ENCODE data around the gene ZCCHC4. TPM values are rescaled to one million over a fixed set of nuclear protein-coding genes. Genes with fewer than 3 reads are reported as not detected.

The ZCCHC4 gene
- total and polyA plus RNA-seq, 3 donors from 2014 or later, result 10.3 to 27.5 (median 27.3) TPM

- 73 to 81% methylated on average over 3 of the region's 3 CpGs for WGBS, 2 donors
- Histone ChIP-seq H3K27ac (no peak overlapping the region), H3K9me3 (no peaks in the 10 kb centered on the region), H3K4me3 (no peak overlapping the region), H3K27me3 (no peaks in the 10 kb centered on the region), H3K36me3 (ENCODE audit: low read depth, missing control alignments) (no peaks in the 10 kb centered on the region), H3K4me1 (no peaks in the 10 kb centered on the region)
- no peak for DNase-seq
- TF ChIP-seq POLR2A (IDR thresholded peaks at IDR 0.05) (no peak), CTCF (IDR thresholded peaks at IDR 0.05) (no peak)
- intact Hi-C loops (cut with DNase I; ENCODE audit: low total_unique reads), result no loop called here
Measured at GRCh38 chr4:25284466-25284865, 28.1 kb upstream of the ZCCHC4 start.

DNA sequence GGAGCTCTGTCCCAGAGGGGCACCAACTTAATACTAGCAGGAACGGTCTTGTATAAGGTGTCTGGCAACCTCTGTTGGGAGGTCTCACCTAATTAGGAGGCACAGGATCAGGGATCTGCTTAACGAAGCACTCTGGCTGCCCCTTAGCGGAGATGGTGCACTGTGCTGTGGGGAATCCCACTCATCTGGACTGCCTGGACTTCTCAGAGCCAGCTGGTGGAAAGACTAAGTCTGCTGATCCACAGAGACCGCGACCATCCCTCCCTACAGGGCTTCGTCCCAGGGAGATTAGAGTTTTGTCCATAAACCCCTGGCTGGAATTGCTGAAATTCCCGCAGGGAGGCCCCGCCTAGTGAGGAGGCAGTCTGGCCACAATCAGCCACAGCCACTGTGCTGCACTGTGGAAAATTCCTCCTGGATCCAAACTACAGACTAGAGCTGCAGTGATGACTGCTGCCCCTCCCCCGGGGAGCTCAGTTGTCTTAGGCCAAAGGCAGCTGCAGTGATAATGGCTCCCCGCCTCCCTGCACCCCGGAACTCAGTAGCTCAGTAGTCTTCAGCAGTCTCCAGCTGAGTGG, 22.0 kb upstream of the ZCCHC4 start:
- Histone ChIP-seq H3K4me1 (no peaks in the 10 kb centered on the region), H3K27me3 (no peaks in the 10 kb centered on the region), H3K9me3 (no peaks in the 10 kb centered on the region), H3K27ac (no peak overlapping the region), H3K36me3 (ENCODE audit: low read depth, missing control alignments) (no peaks in the 10 kb centered on the region), H3K4me3 (no peak overlapping the region)
- intact Hi-C loops (cut with DNase I; ENCODE audit: low total_unique reads), result no loop called here
- 49 to 58% methylated on average over 5 to 11 of the region's 11 CpGs for WGBS, 2 donors
- TF ChIP-seq CTCF (IDR thresholded peaks at IDR 0.05) (no peak), POLR2A (IDR thresholded peaks at IDR 0.05) (no peak)
- DNase-seq, result no peak

DNA sequence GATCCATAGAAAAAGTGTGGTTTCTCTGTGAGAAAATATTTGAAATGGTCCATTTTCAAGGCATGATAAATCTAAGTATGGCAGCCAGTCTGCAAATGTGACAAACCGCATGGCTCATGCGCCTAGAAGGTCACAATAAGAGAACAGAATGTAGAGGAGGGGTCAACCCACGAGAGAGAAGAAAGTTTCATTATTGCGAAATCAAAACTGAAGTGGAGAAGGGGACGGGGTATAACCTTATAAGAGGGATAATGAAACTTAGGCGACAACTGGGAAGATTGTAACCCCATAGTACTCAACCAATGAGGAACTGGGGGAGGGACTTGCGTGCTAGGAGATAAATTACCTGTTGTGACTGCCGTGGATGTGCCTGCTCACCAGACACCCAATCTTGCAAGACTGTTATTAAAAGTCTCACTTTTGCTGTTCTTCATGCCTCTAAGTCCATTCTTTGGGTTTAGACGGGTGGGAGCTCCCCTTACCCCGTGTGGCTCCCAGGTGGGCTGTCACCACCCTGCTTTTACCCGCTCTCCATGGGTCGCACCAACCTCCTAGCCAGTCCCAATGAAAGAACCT, 21.3 kb upstream of the ZCCHC4 start:
- Histone ChIP-seq H3K9me3 (no peaks in the 10 kb centered on the region), H3K36me3 (ENCODE audit: low read depth, missing control alignments) (no peaks in the 10 kb centered on the region), H3K27me3 (no peaks in the 10 kb centered on the region), H3K27ac (no peak overlapping the region), H3K4me3 (no peak overlapping the region), H3K4me1 (no peaks in the 10 kb centered on the region)
- TF ChIP-seq POLR2A (IDR thresholded peaks at IDR 0.05) (no peak), CTCF (IDR thresholded peaks at IDR 0.05) (no peak)
- WGBS, 2 donors, result 54 to 77% methylated on average over 12 of the region's 12 CpGs
- DNase-seq, result no peak
- intact Hi-C loops (cut with DNase I; ENCODE audit: low total_unique reads), result no loop called here

DNA sequence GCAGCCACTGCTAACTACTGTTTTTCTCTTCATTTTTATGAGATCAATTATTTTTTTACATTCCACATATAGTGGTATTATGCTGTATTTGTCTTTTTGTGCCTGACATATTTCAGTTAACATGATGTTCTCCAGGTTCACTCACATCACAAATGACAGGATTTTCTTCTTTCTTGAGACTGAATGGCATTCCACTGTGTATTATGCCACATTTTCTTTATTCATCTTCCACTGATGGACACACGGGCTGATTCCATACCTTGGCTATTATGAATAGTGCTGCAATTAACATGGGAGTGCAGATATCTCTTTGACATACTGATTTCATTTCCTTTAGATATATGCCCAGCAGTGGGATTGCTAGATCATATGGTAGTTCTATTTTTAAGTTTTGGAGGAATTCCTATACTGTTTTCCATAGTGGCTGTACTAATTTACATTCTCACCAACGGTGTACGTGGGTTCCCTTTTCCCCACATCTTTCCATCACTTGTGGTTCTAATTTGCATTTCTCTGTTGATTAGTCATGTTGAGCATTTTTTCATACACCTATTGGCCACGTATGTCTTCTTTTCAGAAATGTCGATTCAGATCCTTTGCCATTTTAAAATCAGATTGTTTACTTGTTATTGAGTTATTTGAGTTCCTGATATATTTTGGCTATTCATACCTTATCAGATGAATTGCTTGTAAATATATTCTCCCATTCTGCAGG, 14.9 kb upstream of the ZCCHC4 start:
- Histone ChIP-seq H3K27me3 (no peaks in the 10 kb centered on the region), H3K36me3 (ENCODE audit: low read depth, missing control alignments) (no peaks in the 10 kb centered on the region), H3K9me3 (no peaks in the 10 kb centered on the region), H3K4me3 (no peak overlapping the region), H3K4me1 (no peaks in the 10 kb centered on the region), H3K27ac (no peak overlapping the region)
- DNase-seq, result no peak
- intact Hi-C loops (cut with DNase I; ENCODE audit: low total_unique reads), result no loop called here
- no peak for TF ChIP-seq CTCF (IDR thresholded peaks at IDR 0.05)
- no peak for TF ChIP-seq POLR2A (IDR thresholded peaks at IDR 0.05)
- WGBS, 2 donors, result 86 to 88% methylated on average over 5 of the region's 5 CpGs
